ENCODE data around the gene ACACB. TPM values are rescaled to one million over a fixed set of nuclear protein-coding genes. Genes with fewer than 3 reads are reported as not detected.

The ACACB gene
- total and polyA plus RNA-seq, 2 donors: 2.0 to 9.5 TPM

DNA sequence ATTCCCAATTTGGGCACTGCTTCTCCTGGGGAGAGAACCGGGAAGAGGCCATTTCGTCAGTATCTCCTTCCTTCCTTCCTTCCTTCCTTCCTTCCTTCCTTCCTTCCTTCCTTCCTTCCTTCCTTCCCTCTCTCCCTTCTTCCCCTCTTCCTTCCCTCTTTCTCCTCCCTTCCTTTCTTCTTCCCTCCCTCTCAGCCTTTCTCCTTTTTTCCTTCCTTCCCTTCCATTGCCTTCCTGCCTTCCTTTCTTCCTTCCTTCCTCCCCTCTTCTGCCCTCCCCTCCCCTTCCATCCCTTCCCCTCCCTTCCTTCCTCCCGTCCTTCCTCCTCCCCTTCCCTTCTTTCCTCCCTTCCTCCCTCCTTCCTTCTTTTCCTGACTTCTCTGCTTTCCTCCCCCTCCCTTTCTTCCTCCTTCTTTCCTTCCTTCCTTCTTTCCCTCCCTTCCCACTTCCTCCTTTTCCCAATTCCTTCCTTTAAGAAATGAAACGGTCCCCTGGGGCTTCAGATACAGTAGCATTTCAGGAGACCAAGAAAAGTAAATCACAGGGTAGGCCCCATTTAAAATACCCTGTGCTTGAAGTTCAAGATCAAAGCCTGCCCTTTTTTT, 71.8 kb downstream of the ACACB start:
- Histone ChIP-seq H3K4me1 (ENCODE audit: control insufficient read depth in 2 of 2, insufficient read depth in 2 of 2, low read length in 2 of 2) (no peaks in the 10 kb centered on the region), H3K9me3 (ENCODE audit: control insufficient read depth in 2 of 2, insufficient read depth in 1 of 2, low read length in 1 of 2) (no peaks in the 10 kb centered on the region), H3K36me3 (ENCODE audit: control insufficient read depth in 2 of 2, insufficient read depth in 2 of 2, low read length in 1 of 2) (peaks cover 0 to 10% of the 10 kb centered on the region in 2 donors), H3K27ac (ENCODE audit: low read depth in 1 of 2, low read length in 1 of 2) (no peak overlapping the region), H3K4me3 (ENCODE audit: low read length in 2 of 2) (no peak overlapping the region), H3K27me3 (ENCODE audit: control insufficient read depth in 2 of 2, insufficient read depth in 1 of 2, low read length in 1 of 2) (no peaks in the 10 kb centered on the region)
- WGBS: 87% methylated on average over 4 of the region's 4 CpGs
- DNase-seq (ENCODE audit: low read depth in 6 of 9, low spot score in 9 of 9): no peak

DNA sequence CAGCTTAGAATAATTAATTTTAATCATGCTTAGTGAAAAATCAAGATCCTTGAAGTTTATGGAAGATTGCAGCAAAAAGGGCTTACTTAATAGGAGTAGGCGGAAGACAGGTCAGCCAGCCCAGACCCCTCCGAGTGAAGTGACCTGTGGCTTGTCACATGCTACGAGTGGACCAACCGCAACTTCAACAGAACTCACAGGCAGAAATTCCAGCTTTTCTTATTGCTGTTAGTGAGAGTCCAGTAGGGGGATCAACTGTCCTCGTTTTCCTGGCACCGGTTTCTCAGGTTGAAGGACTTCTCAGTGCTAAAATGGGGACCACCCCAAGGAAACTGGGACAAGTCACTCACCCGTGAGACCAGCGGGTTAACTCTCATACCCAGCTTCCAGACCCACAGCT, 72.9 kb downstream of the ACACB start:
- no peak overlapping the region for H3K27ac ChIP-seq (ENCODE audit: low read depth in 1 of 2, low read length in 1 of 2)
- no peak for DNase-seq (ENCODE audit: low read depth in 6 of 9, low spot score in 9 of 9)
- no peaks in the 10 kb centered on the region for H3K9me3 ChIP-seq (ENCODE audit: control insufficient read depth in 2 of 2, insufficient read depth in 1 of 2, low read length in 1 of 2)
- WGBS: 97% methylated on average over 8 of the region's 8 CpGs
- H3K4me3 ChIP-seq (ENCODE audit: low read length in 2 of 2): no peak overlapping the region
- H3K36me3 ChIP-seq (ENCODE audit: control insufficient read depth in 2 of 2, insufficient read depth in 2 of 2, low read length in 1 of 2): peaks cover 0 to 19% of the 10 kb centered on the region in 2 donors
- H3K4me1 ChIP-seq (ENCODE audit: control insufficient read depth in 2 of 2, insufficient read depth in 2 of 2, low read length in 2 of 2): no peaks in the 10 kb centered on the region
- H3K27me3 ChIP-seq (ENCODE audit: control insufficient read depth in 2 of 2, insufficient read depth in 1 of 2, low read length in 1 of 2): no peaks in the 10 kb centered on the region

DNA sequence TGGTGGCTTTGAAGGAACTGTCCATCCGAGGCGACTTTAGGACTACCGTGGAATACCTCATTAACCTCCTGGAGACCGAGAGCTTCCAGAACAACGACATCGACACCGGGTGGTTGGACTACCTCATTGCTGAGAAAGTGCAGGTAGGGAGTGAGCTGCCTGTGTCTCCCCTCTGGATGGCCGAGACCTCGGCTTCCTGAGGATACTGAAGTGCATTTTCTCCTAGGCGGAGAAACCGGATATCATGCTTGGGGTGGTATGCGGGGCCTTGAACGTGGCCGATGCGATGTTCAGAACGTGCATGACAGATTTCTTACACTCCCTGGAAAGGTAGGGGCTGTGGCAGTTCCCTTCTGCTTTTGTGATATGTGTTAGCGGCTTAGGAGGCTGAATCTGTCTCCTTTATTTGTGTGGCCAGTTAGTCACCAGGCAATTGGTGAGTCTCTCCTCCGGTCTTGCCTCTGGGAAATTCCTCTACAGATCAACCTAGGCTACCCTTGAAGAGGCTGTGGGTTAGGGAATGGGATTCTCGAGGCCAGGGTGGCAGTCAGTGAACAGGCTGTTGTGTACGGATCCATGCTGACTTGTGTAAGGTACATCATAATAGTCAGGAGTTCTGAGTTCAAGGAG, 75.3 kb downstream of the ACACB start:
- no peak for DNase-seq (ENCODE audit: low read depth in 6 of 9, low spot score in 9 of 9)
- 92% methylated on average over 20 of the region's 20 CpGs for WGBS
- Histone ChIP-seq H3K36me3 (ENCODE audit: control insufficient read depth in 2 of 2, insufficient read depth in 2 of 2, low read length in 1 of 2) (peaks cover 0 to 14% of the 10 kb centered on the region in 2 donors), H3K4me1 (ENCODE audit: control insufficient read depth in 2 of 2, insufficient read depth in 2 of 2, low read length in 2 of 2) (no peaks in the 10 kb centered on the region), H3K27ac (ENCODE audit: low read depth in 1 of 2, low read length in 1 of 2) (no peak overlapping the region), H3K9me3 (ENCODE audit: control insufficient read depth in 2 of 2, insufficient read depth in 1 of 2, low read length in 1 of 2) (peaks cover 0 to 3% of the 10 kb centered on the region in 2 donors), H3K4me3 (ENCODE audit: low read length in 2 of 2) (no peak overlapping the region), H3K27me3 (ENCODE audit: control insufficient read depth in 2 of 2, insufficient read depth in 1 of 2, low read length in 1 of 2) (no peaks in the 10 kb centered on the region)

DNA sequence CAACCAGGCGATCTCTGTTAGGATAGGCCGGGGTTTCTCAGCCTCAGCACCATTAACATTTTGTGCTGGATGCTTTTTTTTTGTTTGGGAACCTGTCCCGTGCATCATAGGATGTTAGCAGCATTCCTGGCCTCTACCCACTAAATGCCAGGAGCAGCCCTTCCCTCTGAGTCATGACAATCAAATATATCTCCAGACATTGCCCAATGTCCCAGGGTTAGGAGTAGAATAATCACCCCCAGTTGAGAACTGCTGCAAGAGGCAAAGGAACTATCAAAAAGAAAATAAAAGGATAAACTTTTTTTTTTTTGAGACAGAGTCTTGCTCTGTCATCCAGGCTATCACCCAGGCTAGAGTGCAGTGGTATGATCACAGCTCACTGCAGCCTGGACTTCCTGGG, 76.0 kb downstream of the ACACB start:
- Histone ChIP-seq H3K27me3 (ENCODE audit: control insufficient read depth in 2 of 2, insufficient read depth in 1 of 2, low read length in 1 of 2) (no peaks in the 10 kb centered on the region), H3K27ac (ENCODE audit: low read depth in 1 of 2, low read length in 1 of 2) (no peak overlapping the region), H3K36me3 (ENCODE audit: control insufficient read depth in 2 of 2, insufficient read depth in 2 of 2, low read length in 1 of 2) (peaks cover 0 to 21% of the 10 kb centered on the region in 2 donors), H3K4me3 (ENCODE audit: low read length in 2 of 2) (no peak overlapping the region), H3K4me1 (ENCODE audit: control insufficient read depth in 2 of 2, insufficient read depth in 2 of 2, low read length in 2 of 2) (no peaks in the 10 kb centered on the region), H3K9me3 (ENCODE audit: control insufficient read depth in 2 of 2, insufficient read depth in 1 of 2, low read length in 1 of 2) (peaks cover 0 to 3% of the 10 kb centered on the region in 2 donors)
- 98% methylated on average over 3 of the region's 3 CpGs for WGBS
- DNase-seq (ENCODE audit: low read depth in 6 of 9, low spot score in 9 of 9): no peak

DNA sequence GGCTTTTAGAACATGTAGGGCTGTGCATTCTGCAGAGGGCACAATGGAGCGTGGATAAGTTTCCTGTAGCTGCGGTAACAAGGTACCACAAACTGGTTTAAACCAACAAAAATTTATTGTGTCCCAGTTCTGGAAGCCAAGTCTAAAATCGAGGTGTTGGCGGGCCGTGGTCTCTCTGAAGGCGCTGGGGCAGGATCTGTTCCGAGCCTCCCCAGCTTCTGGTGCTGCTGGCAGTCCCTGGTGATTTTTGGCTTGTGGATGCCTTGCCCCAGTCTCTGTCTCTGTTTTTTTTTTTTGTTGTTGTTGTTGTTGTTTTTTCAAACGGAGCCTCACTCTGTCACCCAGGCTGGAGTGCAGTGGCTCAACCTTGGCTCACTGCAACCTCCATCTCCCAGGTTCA, 77.5 kb downstream of the ACACB start:
- DNase-seq (ENCODE audit: low read depth in 6 of 9, low spot score in 9 of 9): no peak
- no peaks in the 10 kb centered on the region for H3K4me1 ChIP-seq (ENCODE audit: control insufficient read depth in 2 of 2, insufficient read depth in 2 of 2, low read length in 2 of 2)
- H3K9me3 ChIP-seq (ENCODE audit: control insufficient read depth in 2 of 2, insufficient read depth in 1 of 2, low read length in 1 of 2): peaks cover 0 to 3% of the 10 kb centered on the region in 2 donors
- H3K36me3 ChIP-seq (ENCODE audit: control insufficient read depth in 2 of 2, insufficient read depth in 2 of 2, low read length in 1 of 2): peaks cover 0 to 23% of the 10 kb centered on the region in 2 donors
- no peaks in the 10 kb centered on the region for H3K27me3 ChIP-seq (ENCODE audit: control insufficient read depth in 2 of 2, insufficient read depth in 1 of 2, low read length in 1 of 2)
- 97% methylated on average over 8 of the region's 8 CpGs for WGBS
- H3K4me3 ChIP-seq (ENCODE audit: low read length in 2 of 2): no peak overlapping the region
- H3K27ac ChIP-seq (ENCODE audit: low read depth in 1 of 2, low read length in 1 of 2): no peak overlapping the region

DNA sequence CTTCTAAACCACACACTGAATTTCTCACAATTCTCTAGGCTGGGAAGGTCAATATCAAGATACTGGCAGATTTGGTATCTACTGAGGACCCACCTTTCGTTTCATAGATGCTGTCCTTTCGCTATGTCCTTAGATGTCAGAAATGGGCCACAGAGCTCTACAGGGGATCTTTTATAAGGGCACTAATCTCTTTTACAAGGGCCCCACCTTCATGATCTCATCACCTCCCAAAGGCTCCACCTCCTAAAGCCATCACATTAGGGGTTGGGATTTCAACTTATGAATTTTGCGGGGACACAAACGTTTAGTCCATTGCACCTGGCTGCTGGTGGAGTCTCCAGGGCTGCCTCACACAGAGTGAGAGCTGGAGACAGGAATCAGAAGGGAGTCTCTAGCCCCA, 79.9 kb downstream of the ACACB start:
- DNase-seq (ENCODE audit: low read depth in 6 of 9, low spot score in 9 of 9): no peak
- Histone ChIP-seq H3K9me3 (ENCODE audit: control insufficient read depth in 2 of 2, insufficient read depth in 1 of 2, low read length in 1 of 2) (peaks cover 0 to 3% of the 10 kb centered on the region in 2 donors), H3K4me3 (ENCODE audit: low read length in 2 of 2) (no peak overlapping the region), H3K27ac (ENCODE audit: low read depth in 1 of 2, low read length in 1 of 2) (no peak overlapping the region), H3K4me1 (ENCODE audit: control insufficient read depth in 2 of 2, insufficient read depth in 2 of 2, low read length in 2 of 2) (no peaks in the 10 kb centered on the region), H3K36me3 (ENCODE audit: control insufficient read depth in 2 of 2, insufficient read depth in 2 of 2, low read length in 1 of 2) (peaks cover 0 to 23% of the 10 kb centered on the region in 2 donors), H3K27me3 (ENCODE audit: control insufficient read depth in 2 of 2, insufficient read depth in 1 of 2, low read length in 1 of 2) (no peaks in the 10 kb centered on the region)
- WGBS: 85% methylated on average over 4 of the region's 4 CpGs

DNA sequence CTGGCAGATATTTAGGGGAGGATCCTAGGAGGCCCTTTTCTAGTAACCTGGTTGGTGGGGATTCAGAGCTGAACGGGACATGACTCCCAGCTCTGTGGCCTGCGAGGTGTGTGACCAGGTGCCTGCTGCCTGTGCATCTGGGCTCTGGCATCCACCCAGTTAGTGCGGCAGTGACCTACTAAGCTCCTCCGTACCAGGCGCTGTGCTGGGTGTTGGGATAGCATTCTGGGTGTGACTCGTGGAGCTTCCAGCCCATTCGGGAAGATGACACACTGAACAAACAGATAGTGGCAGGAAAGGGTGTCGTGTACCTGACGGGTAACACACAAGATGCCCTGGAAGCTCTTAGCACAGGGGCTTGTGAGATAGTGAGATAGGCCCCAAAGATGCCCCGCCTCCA, 80.9 kb downstream of the ACACB start:
- Histone ChIP-seq H3K27me3 (ENCODE audit: control insufficient read depth in 2 of 2, insufficient read depth in 1 of 2, low read length in 1 of 2) (no peaks in the 10 kb centered on the region), H3K4me1 (ENCODE audit: control insufficient read depth in 2 of 2, insufficient read depth in 2 of 2, low read length in 2 of 2) (no peaks in the 10 kb centered on the region), H3K27ac (ENCODE audit: low read depth in 1 of 2, low read length in 1 of 2) (no peak overlapping the region), H3K36me3 (ENCODE audit: control insufficient read depth in 2 of 2, insufficient read depth in 2 of 2, low read length in 1 of 2) (peaks cover 0 to 23% of the 10 kb centered on the region in 2 donors), H3K4me3 (ENCODE audit: low read length in 2 of 2) (no peak overlapping the region), H3K9me3 (ENCODE audit: control insufficient read depth in 2 of 2, insufficient read depth in 1 of 2, low read length in 1 of 2) (peaks cover 0 to 3% of the 10 kb centered on the region in 2 donors)
- WGBS: 92% methylated on average over 10 of the region's 10 CpGs
- DNase-seq (ENCODE audit: low read depth in 6 of 9, low spot score in 9 of 9): no peak

DNA sequence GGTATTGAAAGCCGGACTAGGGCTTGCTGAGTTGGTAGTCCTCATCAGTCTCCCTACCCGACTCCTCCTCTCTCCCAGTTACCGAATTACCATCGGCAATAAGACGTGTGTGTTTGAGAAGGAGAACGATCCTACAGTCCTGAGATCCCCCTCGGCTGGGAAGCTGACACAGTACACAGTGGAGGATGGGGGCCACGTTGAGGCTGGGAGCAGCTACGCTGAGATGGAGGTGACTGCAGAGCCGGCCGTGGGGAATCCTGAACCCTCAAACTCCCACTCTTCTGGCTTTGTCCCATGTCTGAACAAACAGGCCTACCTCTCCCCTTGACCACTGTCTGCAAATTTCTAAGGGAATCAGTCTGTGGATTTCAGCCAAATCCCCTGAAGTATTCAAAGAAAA, 82.9 kb downstream of the ACACB start:
- H3K27me3 ChIP-seq (ENCODE audit: control insufficient read depth in 2 of 2, insufficient read depth in 1 of 2, low read length in 1 of 2): no peaks in the 10 kb centered on the region
- 88% methylated on average over 11 of the region's 11 CpGs for WGBS
- no peak overlapping the region for H3K4me3 ChIP-seq (ENCODE audit: low read length in 2 of 2)
- no peaks in the 10 kb centered on the region for H3K4me1 ChIP-seq (ENCODE audit: control insufficient read depth in 2 of 2, insufficient read depth in 2 of 2, low read length in 2 of 2)
- no peak for DNase-seq (ENCODE audit: low read depth in 6 of 9, low spot score in 9 of 9)
- H3K36me3 ChIP-seq (ENCODE audit: control insufficient read depth in 2 of 2, insufficient read depth in 2 of 2, low read length in 1 of 2): peaks cover 0 to 14% of the 10 kb centered on the region in 2 donors
- H3K9me3 ChIP-seq (ENCODE audit: control insufficient read depth in 2 of 2, insufficient read depth in 1 of 2, low read length in 1 of 2): peaks cover 0 to 3% of the 10 kb centered on the region in 2 donors
- no peak overlapping the region for H3K27ac ChIP-seq (ENCODE audit: low read depth in 1 of 2, low read length in 1 of 2)

DNA sequence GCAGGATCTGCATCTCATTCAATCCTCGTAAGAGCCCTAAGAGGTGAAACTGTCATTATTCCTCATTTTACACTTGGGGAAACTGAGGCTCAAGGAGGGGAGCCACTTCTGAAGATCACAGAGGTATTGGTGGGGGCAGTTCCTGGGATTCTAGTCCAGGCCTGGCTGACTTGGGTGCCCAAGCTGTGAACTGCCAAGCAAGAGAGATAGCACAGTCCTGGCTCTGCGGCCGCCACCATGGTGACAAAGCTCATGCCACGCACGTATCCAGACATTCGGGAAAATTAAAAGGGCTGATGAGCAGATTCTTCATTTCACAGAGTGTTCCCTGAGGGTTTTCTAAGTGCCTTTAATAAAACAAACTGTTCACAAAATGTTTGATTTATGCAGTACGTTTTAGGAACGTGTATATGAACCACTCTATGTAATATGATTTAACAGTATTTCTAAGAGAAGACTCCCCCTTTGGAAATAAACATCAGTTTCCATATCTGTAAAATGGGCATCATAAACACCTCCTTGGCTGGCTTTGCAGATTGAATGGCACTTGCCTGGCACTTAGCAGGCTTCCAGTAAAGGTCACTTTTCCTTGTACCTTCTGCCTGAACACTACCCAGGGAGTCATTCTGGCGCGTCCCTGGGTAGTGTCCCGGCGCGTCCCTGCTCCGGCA, 84.6 kb downstream of the ACACB start:
- Histone ChIP-seq H3K9me3 (ENCODE audit: control insufficient read depth in 2 of 2, insufficient read depth in 1 of 2, low read length in 1 of 2) (peaks cover 0 to 3% of the 10 kb centered on the region in 2 donors), H3K27ac (ENCODE audit: low read depth in 1 of 2, low read length in 1 of 2) (no peak overlapping the region), H3K36me3 (ENCODE audit: control insufficient read depth in 2 of 2, insufficient read depth in 2 of 2, low read length in 1 of 2) (peaks cover 0 to 14% of the 10 kb centered on the region in 2 donors), H3K27me3 (ENCODE audit: control insufficient read depth in 2 of 2, insufficient read depth in 1 of 2, low read length in 1 of 2) (no peaks in the 10 kb centered on the region), H3K4me1 (ENCODE audit: control insufficient read depth in 2 of 2, insufficient read depth in 2 of 2, low read length in 2 of 2) (no peaks in the 10 kb centered on the region), H3K4me3 (ENCODE audit: low read length in 2 of 2) (no peak overlapping the region)
- 98% methylated on average over 14 of the region's 14 CpGs for WGBS
- no peak for DNase-seq (ENCODE audit: low read depth in 6 of 9, low spot score in 9 of 9)
